Measurements from ENCODE around the gene ILRUN.

- TF ChIP-seq E2F1 (CRISPR knock-in tag; IDR thresholded peaks at IDR 0.05) (no peak), RFX1 (IDR thresholded peaks at IDR 0.05) (no peak)
These were observed 42.4 kb downstream of the ILRUN start for GRCh38 chr6:34654061-34654710.

Measured in K562 (cell line).